ENCODE data around the gene KIAA0319L.

The KIAA0319L gene

GRCh38 chr1:35437200-35437599, 120.0 kb downstream of the KIAA0319L start:
- no peak overlapping the region for H3K9ac ChIP-seq (ENCODE audit: low read depth, low read length)
- peaks cover 89% of the 10 kb centered on the region for H3K36me3 ChIP-seq (ENCODE audit: control insufficient read depth, insufficient read depth, low read length)

DNA sequence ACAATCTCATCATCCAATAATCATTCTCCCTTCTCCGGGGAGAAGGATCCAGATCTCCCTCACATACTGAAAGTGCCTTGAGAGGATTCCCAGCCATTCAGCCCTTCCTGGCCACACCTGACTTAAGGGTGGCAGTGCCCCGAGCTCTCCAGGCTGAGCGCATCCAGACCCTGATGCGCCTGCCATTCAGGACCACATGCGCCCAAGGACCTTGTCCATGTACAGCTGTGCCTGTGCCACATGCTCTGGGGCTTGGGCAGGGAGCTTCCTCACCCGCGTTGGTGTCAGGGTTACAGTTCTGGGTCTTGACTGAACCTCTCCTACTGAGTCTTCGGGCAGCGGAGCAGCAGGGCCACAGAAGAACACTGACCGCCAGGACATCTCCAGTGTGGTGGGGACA, 121.1 kb downstream of the KIAA0319L start:
- peaks cover 78% of the 10 kb centered on the region for H3K36me3 ChIP-seq (ENCODE audit: control insufficient read depth, insufficient read depth, low read length)
- H3K4me1 ChIP-seq (ENCODE audit: control insufficient read depth, insufficient read depth, low read length) = no peaks in the 10 kb centered on the region

More at GRCh38 chr1:35437200-35437599, 120.0 kb downstream of the KIAA0319L start:
- no peak overlapping the region for H3K4me3 ChIP-seq (ENCODE audit: low read depth, low read length)
- H3K27ac ChIP-seq (ENCODE audit: low read depth, low read length) = no peak overlapping the region
- H3K4me1 ChIP-seq (ENCODE audit: control insufficient read depth, insufficient read depth, low read length) = no peaks in the 10 kb centered on the region
- no peaks in the 10 kb centered on the region for H3K27me3 ChIP-seq (ENCODE audit: control insufficient read depth, insufficient read depth, low read length)
- no peaks in the 10 kb centered on the region for H3K9me3 ChIP-seq (ENCODE audit: control insufficient read depth, insufficient read depth, low read length)

DNA sequence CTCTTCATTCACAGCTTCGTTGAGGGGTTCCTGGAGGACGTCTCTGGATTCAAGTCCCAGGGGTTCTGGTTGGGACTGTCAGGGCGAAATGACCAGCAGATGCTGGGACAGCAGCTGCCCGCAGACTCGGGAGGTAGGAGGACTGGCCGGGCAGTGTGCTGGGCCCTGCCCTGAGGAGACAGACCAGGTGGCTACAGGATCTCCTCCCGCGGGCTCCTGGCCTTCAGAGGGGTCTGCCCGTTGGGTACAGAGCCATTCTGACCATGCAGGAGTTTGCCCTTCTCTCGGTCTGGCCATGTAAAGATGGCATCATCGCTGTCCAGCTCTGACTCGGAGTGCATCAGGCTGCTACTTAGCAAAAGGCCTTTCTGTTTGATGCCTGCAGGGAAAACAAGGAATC, 122.5 kb downstream of the KIAA0319L start:
- H3K4me1 ChIP-seq (ENCODE audit: control insufficient read depth, insufficient read depth, low read length) = no peaks in the 10 kb centered on the region
- H3K9me3 ChIP-seq (ENCODE audit: control insufficient read depth, insufficient read depth, low read length) = no peaks in the 10 kb centered on the region
- H3K36me3 ChIP-seq (ENCODE audit: control insufficient read depth, insufficient read depth, low read length) = peaks cover 65% of the 10 kb centered on the region
- no peaks in the 10 kb centered on the region for H3K27me3 ChIP-seq (ENCODE audit: control insufficient read depth, insufficient read depth, low read length)
- H3K27ac ChIP-seq (ENCODE audit: low read depth, low read length) = no peak overlapping the region
- H3K9ac ChIP-seq (ENCODE audit: low read depth, low read length) = no peak overlapping the region
- H3K4me3 ChIP-seq (ENCODE audit: low read depth, low read length) = no peak overlapping the region

More for the DNA sequence above, 121.1 kb downstream of the KIAA0319L start:
- H3K4me3 ChIP-seq (ENCODE audit: low read depth, low read length) = no peak overlapping the region
- H3K9me3 ChIP-seq (ENCODE audit: control insufficient read depth, insufficient read depth, low read length) = no peaks in the 10 kb centered on the region
- H3K27me3 ChIP-seq (ENCODE audit: control insufficient read depth, insufficient read depth, low read length) = no peaks in the 10 kb centered on the region
- no peak overlapping the region for H3K27ac ChIP-seq (ENCODE audit: low read depth, low read length)
- no peak overlapping the region for H3K9ac ChIP-seq (ENCODE audit: low read depth, low read length)

- H3K27me3 ChIP-seq (ENCODE audit: control insufficient read depth, insufficient read depth, low read length) = no peaks in the 10 kb centered on the region
- no peak overlapping the region for H3K4me3 ChIP-seq (ENCODE audit: low read depth, low read length)
- no peak overlapping the region for H3K9ac ChIP-seq (ENCODE audit: low read depth, low read length)
- no peak overlapping the region for H3K27ac ChIP-seq (ENCODE audit: low read depth, low read length)
- H3K9me3 ChIP-seq (ENCODE audit: control insufficient read depth, insufficient read depth, low read length) = no peaks in the 10 kb centered on the region
- no peaks in the 10 kb centered on the region for H3K4me1 ChIP-seq (ENCODE audit: control insufficient read depth, insufficient read depth, low read length)
- H3K36me3 ChIP-seq (ENCODE audit: control insufficient read depth, insufficient read depth, low read length) = peaks cover 55% of the 10 kb centered on the region
Measured at GRCh38 chr1:35433714-35434113, 123.5 kb downstream of the KIAA0319L start.

DNA sequence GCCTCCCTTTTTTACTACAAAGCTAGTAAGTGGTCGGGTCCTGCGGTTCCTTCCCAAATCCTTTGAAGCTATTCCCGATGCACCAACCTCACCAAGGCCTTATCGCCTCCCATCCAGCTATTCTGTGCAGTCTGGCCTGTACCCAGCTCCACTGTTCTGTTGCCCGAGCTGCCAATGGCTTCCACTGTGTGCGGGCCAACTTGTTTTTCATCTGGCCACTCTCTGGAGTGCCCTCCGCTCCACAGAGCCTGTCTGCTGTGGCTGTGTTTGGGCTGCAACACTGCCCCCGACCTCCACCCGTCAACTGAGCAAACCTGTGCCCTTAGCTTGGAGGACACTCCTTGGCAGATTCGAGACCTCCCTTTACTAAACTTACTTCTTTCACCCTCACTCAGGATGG, 125.0 kb downstream of the KIAA0319L start:
- Histone ChIP-seq H3K4me1 (ENCODE audit: control insufficient read depth, insufficient read depth, low read length) (peaks cover 6% of the 10 kb centered on the region; the same call in 1 of the 2 replicates), H3K4me3 (ENCODE audit: low read depth, low read length) (no peak overlapping the region), H3K36me3 (ENCODE audit: control insufficient read depth, insufficient read depth, low read length) (peaks cover 44% of the 10 kb centered on the region), H3K27me3 (ENCODE audit: control insufficient read depth, insufficient read depth, low read length) (no peaks in the 10 kb centered on the region), H3K27ac (ENCODE audit: low read depth, low read length) (no peak overlapping the region), H3K9ac (ENCODE audit: low read depth, low read length) (no peak overlapping the region), H3K9me3 (ENCODE audit: control insufficient read depth, insufficient read depth, low read length) (no peaks in the 10 kb centered on the region)

DNA sequence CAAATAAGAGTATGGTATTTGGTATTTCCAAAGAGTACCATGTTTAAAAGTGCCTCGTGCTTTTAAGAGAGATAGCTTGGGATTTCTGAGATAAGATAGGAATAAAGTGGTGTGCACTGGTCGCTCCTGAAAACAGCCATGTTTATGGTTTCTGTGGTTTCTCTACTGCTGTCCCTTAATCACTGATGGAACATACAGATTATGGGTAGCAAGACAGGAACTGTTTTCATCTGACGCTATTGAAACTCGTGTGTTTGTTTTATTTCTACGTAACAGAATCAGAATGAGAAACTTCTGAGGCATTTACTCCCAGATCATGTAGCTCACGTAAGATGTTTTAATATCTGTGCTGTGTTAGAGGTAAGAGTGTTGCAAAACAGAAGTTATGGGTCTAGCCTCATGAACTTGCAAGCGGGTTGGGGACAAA, 126.0 kb downstream of the KIAA0319L start:
- no peaks in the 10 kb centered on the region for H3K9me3 ChIP-seq (ENCODE audit: control insufficient read depth, insufficient read depth, low read length)
- H3K36me3 ChIP-seq (ENCODE audit: control insufficient read depth, insufficient read depth, low read length) = peaks cover 34% of the 10 kb centered on the region
- H3K27me3 ChIP-seq (ENCODE audit: control insufficient read depth, insufficient read depth, low read length) = no peaks in the 10 kb centered on the region
- H3K9ac ChIP-seq (ENCODE audit: low read depth, low read length) = no peak overlapping the region
- H3K27ac ChIP-seq (ENCODE audit: low read depth, low read length) = no peak overlapping the region
- peaks cover 6% of the 10 kb centered on the region; the same call in 1 of the 2 replicates for H3K4me1 ChIP-seq (ENCODE audit: control insufficient read depth, insufficient read depth, low read length)
- H3K4me3 ChIP-seq (ENCODE audit: low read depth, low read length) = no peak overlapping the region

- Histone ChIP-seq H3K27me3 (ENCODE audit: control insufficient read depth, insufficient read depth, low read length) (no peaks in the 10 kb centered on the region), H3K27ac (ENCODE audit: low read depth, low read length) (no peak overlapping the region)
Measured at GRCh38 chr1:35430762-35431161, 126.4 kb downstream of the KIAA0319L start.

GRCh38 chr1:35428360-35428759, 128.8 kb downstream of the KIAA0319L start:
- Histone ChIP-seq H3K4me1 (ENCODE audit: control insufficient read depth, insufficient read depth, low read length) (peaks cover 6% of the 10 kb centered on the region; the same call in 1 of the 2 replicates), H3K9ac (ENCODE audit: low read depth, low read length) (no peak overlapping the region), H3K36me3 (ENCODE audit: control insufficient read depth, insufficient read depth, low read length) (peaks cover 10% of the 10 kb centered on the region), H3K9me3 (ENCODE audit: control insufficient read depth, insufficient read depth, low read length) (no peaks in the 10 kb centered on the region), H3K27ac (ENCODE audit: low read depth, low read length) (no peak overlapping the region), H3K4me3 (ENCODE audit: low read depth, low read length) (no peak overlapping the region), H3K27me3 (ENCODE audit: control insufficient read depth, insufficient read depth, low read length) (no peaks in the 10 kb centered on the region)

More at GRCh38 chr1:35430762-35431161, 126.4 kb downstream of the KIAA0319L start:
- Histone ChIP-seq H3K4me3 (ENCODE audit: low read depth, low read length) (no peak overlapping the region), H3K36me3 (ENCODE audit: control insufficient read depth, insufficient read depth, low read length) (peaks cover 30% of the 10 kb centered on the region), H3K9ac (ENCODE audit: low read depth, low read length) (no peak overlapping the region), H3K9me3 (ENCODE audit: control insufficient read depth, insufficient read depth, low read length) (no peaks in the 10 kb centered on the region), H3K4me1 (ENCODE audit: control insufficient read depth, insufficient read depth, low read length) (peaks cover 6% of the 10 kb centered on the region; the same call in 1 of the 2 replicates)

DNA sequence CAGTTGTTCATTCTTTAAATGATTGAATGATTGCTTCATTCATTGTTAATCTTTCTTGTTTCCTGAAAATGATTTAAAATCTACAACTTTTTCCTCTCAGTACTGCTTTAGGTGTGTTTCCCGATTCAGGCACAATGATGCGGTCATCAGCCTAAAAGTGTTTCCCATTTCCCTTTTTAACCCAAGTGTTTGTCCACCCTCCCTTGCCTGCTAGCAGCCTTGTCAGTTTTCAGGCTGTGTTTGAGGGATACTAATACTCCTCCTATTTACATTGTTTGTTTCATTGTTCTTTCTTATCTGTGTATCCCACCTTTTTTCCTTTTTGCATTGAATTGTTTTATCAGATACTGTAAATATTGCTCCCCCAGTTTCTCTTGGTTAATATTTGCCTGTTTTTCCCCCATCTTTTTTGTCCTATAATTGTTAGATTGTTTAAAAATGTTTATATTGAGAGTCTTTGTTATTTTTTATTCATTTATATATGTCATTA, 131.1 kb downstream of the KIAA0319L start:
- Histone ChIP-seq H3K4me3 (ENCODE audit: low read depth, low read length) (no peak overlapping the region), H3K27me3 (ENCODE audit: control insufficient read depth, insufficient read depth, low read length) (no peaks in the 10 kb centered on the region), H3K9ac (ENCODE audit: low read depth, low read length) (no peak overlapping the region), H3K27ac (ENCODE audit: low read depth, low read length) (no peak overlapping the region), H3K4me1 (ENCODE audit: control insufficient read depth, insufficient read depth, low read length) (peaks cover 6% of the 10 kb centered on the region; the same call in 1 of the 2 replicates), H3K36me3 (ENCODE audit: control insufficient read depth, insufficient read depth, low read length) (peaks cover 13% of the 10 kb centered on the region), H3K9me3 (ENCODE audit: control insufficient read depth, insufficient read depth, low read length) (no peaks in the 10 kb centered on the region)

GRCh38 chr1:35408925-35409324, 148.3 kb downstream of the KIAA0319L start:
- Histone ChIP-seq H3K4me1 (ENCODE audit: control insufficient read depth, insufficient read depth, low read length) (peaks cover 7% of the 10 kb centered on the region; the same call in 1 of the 2 replicates), H3K27ac (ENCODE audit: low read depth, low read length) (no peak overlapping the region), H3K4me3 (ENCODE audit: low read depth, low read length) (no peak overlapping the region), H3K9me3 (ENCODE audit: control insufficient read depth, insufficient read depth, low read length) (0 out of 2 replicates have a peak, but pooled peaks cover 3% of the 10 kb centered on the region), H3K9ac (ENCODE audit: low read depth, low read length) (no peak overlapping the region), H3K27me3 (ENCODE audit: control insufficient read depth, insufficient read depth, low read length) (no peaks in the 10 kb centered on the region), H3K36me3 (ENCODE audit: control insufficient read depth, insufficient read depth, low read length) (peaks cover 63% of the 10 kb centered on the region)

- no peak overlapping the region for H3K27ac ChIP-seq (ENCODE audit: low read depth, low read length)
- no peaks in the 10 kb centered on the region for H3K27me3 ChIP-seq (ENCODE audit: control insufficient read depth, insufficient read depth, low read length)
- H3K9me3 ChIP-seq (ENCODE audit: control insufficient read depth, insufficient read depth, low read length) = 0 out of 2 replicates have a peak, but pooled peaks cover 3% of the 10 kb centered on the region
- no peak overlapping the region for H3K9ac ChIP-seq (ENCODE audit: low read depth, low read length)
- peaks cover 7% of the 10 kb centered on the region; the same call in 1 of the 2 replicates for H3K4me1 ChIP-seq (ENCODE audit: control insufficient read depth, insufficient read depth, low read length)
- H3K36me3 ChIP-seq (ENCODE audit: control insufficient read depth, insufficient read depth, low read length) = peaks cover 70% of the 10 kb centered on the region
- H3K4me3 ChIP-seq (ENCODE audit: low read depth, low read length) = no peak overlapping the region
Measured at GRCh38 chr1:35407743-35408142, 149.5 kb downstream of the KIAA0319L start.

Measured in HUES48 (cell line).